K562 (cell line): ENCODE results near the gene DHRS3. TPM values are rescaled to one million over a fixed set of nuclear protein-coding genes. Genes with fewer than 3 reads are reported as not detected.

ENCODE experiments used
- ELK3 ChIP-seq: fragments of 450-650 bp; formaldehyde crosslinking; IDR thresholded peaks from 2 replicates; pipeline ENCODE4 v1.4.0; 2020; ENCODE audit warnings: mild to moderate bottlenecking
- NFRKB ChIP-seq: fragments of 450-650 bp; IDR thresholded peaks from 2 replicates; pipeline ENCODE4 v1.6.1; 2016; ENCODE audit warnings: low read depth
- RB1 ChIP-seq: fragments of 450-650 bp; IDR thresholded peaks from 2 replicates; pipeline ENCODE4 v1.6.1; 2017; ENCODE audit warnings: low read depth, mild to moderate bottlenecking
- RCOR1 ChIP-seq, 2 experiments: IDR thresholded peaks; 2 replicates each; pipeline ENCODE4 v1.6.1; 2012; ENCODE audit warnings: low read depth in 2 of 2, low read length in 2 of 2, borderline replicate concordance in 1 of 2, improper control_type of control experiment in 1 of 2
- RFX5 ChIP-seq: IDR thresholded peaks from 2 replicates; pipeline ENCODE4 v1.6.1; 2011; ENCODE audit warnings: low read depth, mild to moderate bottlenecking, improper control_type of control experiment, low read length
- polyA plus RNA-seq, 8 experiments: library from polyadenylated mRNA; depleted of rRNA in 4 of 8; stranded (reverse) in 5 of 8; unstranded in 3 of 8; fragments of >200 nt; fragmentation: Nextera tagmentation in 2 of 8; fragmentation: Illumina TruSeq in 1 of 8; extraction: Ambion mirVana in 2 of 8; extraction: Trizol in 1 of 8; gene quantifications; 2 replicates each; pipeline versions ENCODE4 v1.2.1 to v1.2.3, GENCODE V29; 2011 to 2014; ENCODE audit warnings: inconsistent platforms in 1 of 8, missing spikeins in 1 of 8
- total RNA-seq, 7 experiments: library from RNA; depleted of rRNA in 6 of 7; stranded (reverse); fragments of >200 nt in 6 of 7; fragmentation: Illumina TruSeq in 2 of 7; extraction: Trizol in 2 of 7; gene quantifications; 2 replicates each; pipeline versions ENCODE4 v1.2.1 to v1.2.3, GENCODE V29; 2011 to 2021; ENCODE audit warnings: low replicate concordance in 1 of 7
- TF ChIP-seq, protein P1 (sequence below): fragments of 450-650 bp; IDR thresholded peaks from 2 replicates; pipeline ENCODE4 v1.6.1; 2016; ENCODE audit warnings: mild to moderate bottlenecking, moderate library complexity
- TF ChIP-seq, protein P2 (sequence below): fragments of 450-650 bp; IDR thresholded peaks from 2 replicates; pipeline ENCODE4 v1.6.1; 2017; ENCODE audit warnings: antibody characterized with exemption, mild to moderate bottlenecking

DHRS3 gene
- total and polyA plus RNA-seq, 9 of the 15 experiments (the other 6 are each of a cell fraction or from before 2014, with no cell fraction given): 21.0 to 116 (median 58.7) TPM

DNA sequence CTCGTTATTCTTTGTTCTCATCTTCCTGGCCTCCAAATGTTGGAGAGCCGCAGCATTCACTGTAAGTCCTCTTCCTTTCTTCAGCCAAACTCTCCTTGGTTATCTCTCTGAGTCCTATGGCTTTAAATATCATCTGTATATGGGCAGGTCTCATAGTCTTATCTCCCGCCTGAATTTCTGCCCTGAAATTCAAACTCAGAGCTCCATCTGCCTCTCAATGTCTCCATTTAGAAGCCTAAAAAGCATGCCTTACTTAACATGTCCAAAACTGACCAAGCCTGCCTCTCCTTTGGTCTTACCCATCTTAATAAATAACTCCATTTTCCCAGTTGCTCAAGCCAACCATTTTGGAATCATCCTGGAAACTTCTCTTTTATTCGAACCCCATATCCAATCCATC lies 80.7 kb downstream of the DHRS3 start (continued):
- TF ChIP-seq, protein P1, sequence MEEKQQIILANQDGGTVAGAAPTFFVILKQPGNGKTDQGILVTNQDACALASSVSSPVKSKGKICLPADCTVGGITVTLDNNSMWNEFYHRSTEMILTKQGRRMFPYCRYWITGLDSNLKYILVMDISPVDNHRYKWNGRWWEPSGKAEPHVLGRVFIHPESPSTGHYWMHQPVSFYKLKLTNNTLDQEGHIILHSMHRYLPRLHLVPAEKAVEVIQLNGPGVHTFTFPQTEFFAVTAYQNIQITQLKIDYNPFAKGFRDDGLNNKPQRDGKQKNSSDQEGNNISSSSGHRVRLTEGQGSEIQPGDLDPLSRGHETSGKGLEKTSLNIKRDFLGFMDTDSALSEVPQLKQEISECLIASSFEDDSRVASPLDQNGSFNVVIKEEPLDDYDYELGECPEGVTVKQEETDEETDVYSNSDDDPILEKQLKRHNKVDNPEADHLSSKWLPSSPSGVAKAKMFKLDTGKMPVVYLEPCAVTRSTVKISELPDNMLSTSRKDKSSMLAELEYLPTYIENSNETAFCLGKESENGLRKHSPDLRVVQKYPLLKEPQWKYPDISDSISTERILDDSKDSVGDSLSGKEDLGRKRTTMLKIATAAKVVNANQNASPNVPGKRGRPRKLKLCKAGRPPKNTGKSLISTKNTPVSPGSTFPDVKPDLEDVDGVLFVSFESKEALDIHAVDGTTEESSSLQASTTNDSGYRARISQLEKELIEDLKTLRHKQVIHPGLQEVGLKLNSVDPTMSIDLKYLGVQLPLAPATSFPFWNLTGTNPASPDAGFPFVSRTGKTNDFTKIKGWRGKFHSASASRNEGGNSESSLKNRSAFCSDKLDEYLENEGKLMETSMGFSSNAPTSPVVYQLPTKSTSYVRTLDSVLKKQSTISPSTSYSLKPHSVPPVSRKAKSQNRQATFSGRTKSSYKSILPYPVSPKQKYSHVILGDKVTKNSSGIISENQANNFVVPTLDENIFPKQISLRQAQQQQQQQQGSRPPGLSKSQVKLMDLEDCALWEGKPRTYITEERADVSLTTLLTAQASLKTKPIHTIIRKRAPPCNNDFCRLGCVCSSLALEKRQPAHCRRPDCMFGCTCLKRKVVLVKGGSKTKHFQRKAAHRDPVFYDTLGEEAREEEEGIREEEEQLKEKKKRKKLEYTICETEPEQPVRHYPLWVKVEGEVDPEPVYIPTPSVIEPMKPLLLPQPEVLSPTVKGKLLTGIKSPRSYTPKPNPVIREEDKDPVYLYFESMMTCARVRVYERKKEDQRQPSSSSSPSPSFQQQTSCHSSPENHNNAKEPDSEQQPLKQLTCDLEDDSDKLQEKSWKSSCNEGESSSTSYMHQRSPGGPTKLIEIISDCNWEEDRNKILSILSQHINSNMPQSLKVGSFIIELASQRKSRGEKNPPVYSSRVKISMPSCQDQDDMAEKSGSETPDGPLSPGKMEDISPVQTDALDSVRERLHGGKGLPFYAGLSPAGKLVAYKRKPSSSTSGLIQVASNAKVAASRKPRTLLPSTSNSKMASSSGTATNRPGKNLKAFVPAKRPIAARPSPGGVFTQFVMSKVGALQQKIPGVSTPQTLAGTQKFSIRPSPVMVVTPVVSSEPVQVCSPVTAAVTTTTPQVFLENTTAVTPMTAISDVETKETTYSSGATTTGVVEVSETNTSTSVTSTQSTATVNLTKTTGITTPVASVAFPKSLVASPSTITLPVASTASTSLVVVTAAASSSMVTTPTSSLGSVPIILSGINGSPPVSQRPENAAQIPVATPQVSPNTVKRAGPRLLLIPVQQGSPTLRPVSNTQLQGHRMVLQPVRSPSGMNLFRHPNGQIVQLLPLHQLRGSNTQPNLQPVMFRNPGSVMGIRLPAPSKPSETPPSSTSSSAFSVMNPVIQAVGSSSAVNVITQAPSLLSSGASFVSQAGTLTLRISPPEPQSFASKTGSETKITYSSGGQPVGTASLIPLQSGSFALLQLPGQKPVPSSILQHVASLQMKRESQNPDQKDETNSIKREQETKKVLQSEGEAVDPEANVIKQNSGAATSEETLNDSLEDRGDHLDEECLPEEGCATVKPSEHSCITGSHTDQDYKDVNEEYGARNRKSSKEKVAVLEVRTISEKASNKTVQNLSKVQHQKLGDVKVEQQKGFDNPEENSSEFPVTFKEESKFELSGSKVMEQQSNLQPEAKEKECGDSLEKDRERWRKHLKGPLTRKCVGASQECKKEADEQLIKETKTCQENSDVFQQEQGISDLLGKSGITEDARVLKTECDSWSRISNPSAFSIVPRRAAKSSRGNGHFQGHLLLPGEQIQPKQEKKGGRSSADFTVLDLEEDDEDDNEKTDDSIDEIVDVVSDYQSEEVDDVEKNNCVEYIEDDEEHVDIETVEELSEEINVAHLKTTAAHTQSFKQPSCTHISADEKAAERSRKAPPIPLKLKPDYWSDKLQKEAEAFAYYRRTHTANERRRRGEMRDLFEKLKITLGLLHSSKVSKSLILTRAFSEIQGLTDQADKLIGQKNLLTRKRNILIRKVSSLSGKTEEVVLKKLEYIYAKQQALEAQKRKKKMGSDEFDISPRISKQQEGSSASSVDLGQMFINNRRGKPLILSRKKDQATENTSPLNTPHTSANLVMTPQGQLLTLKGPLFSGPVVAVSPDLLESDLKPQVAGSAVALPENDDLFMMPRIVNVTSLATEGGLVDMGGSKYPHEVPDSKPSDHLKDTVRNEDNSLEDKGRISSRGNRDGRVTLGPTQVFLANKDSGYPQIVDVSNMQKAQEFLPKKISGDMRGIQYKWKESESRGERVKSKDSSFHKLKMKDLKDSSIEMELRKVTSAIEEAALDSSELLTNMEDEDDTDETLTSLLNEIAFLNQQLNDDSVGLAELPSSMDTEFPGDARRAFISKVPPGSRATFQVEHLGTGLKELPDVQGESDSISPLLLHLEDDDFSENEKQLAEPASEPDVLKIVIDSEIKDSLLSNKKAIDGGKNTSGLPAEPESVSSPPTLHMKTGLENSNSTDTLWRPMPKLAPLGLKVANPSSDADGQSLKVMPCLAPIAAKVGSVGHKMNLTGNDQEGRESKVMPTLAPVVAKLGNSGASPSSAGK: peak; percentile 29; the same call in 1 of the 2 replicates
- TF ChIP-seq, protein P2, sequence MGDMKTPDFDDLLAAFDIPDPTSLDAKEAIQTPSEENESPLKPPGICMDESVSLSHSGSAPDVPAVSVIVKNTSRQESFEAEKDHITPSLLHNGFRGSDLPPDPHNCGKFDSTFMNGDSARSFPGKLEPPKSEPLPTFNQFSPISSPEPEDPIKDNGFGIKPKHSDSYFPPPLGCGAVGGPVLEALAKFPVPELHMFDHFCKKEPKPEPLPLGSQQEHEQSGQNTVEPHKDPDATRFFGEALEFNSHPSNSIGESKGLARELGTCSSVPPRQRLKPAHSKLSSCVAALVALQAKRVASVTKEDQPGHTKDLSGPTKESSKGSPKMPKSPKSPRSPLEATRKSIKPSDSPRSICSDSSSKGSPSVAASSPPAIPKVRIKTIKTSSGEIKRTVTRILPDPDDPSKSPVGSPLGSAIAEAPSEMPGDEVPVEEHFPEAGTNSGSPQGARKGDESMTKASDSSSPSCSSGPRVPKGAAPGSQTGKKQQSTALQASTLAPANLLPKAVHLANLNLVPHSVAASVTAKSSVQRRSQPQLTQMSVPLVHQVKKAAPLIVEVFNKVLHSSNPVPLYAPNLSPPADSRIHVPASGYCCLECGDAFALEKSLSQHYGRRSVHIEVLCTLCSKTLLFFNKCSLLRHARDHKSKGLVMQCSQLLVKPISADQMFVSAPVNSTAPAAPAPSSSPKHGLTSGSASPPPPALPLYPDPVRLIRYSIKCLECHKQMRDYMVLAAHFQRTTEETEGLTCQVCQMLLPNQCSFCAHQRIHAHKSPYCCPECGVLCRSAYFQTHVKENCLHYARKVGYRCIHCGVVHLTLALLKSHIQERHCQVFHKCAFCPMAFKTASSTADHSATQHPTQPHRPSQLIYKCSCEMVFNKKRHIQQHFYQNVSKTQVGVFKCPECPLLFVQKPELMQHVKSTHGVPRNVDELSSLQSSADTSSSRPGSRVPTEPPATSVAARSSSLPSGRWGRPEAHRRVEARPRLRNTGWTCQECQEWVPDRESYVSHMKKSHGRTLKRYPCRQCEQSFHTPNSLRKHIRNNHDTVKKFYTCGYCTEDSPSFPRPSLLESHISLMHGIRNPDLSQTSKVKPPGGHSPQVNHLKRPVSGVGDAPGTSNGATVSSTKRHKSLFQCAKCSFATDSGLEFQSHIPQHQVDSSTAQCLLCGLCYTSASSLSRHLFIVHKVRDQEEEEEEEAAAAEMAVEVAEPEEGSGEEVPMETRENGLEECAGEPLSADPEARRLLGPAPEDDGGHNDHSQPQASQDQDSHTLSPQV: peak; percentile 86
- TF ChIP-seq RB1 (peak; percentile 39; the same call in 1 of the 2 replicates), RFX5 (no peak), NFRKB (no peak; the same call in 1 of the 2 replicates), RCOR1 (IDR thresholded peaks at IDR 0.05; ENCODE audit: borderline replicate concordance in 1 of 2, low read depth in 2 of 2, low read length in 2 of 2) (0 out of 4 replicates have a peak, but pooled peaks of 1 of the 2 experiments have one; percentile 30), ELK3 (no peak)
